ENCODE data around the gene DLX2.
A peak's percentile ranks its signal among the peaks of the same experiment; 100 is the strongest.

DLX2 gene

GRCh38 chr2:172107690-172108586, 5.2 kb upstream of the DLX2 start:
- DNase-seq (peak; percentile 7), ATAC-seq (no peak)

- ATAC-seq (peak; percentile 34), DNase-seq (peak; percentile 55)
Measured at GRCh38 chr2:172106108-172106961, 3.6 kb upstream of the DLX2 start.

GRCh38 chr2:172105471-172106107, 2.9 kb upstream of the DLX2 start:
- ATAC-seq (no peak), DNase-seq (no peak)

GRCh38 chr2:172103471-172104272, 972 bp upstream of the DLX2 start:
- ATAC-seq (no peak), DNase-seq (peak; percentile 87)

- ATAC-seq (peak; percentile 5), DNase-seq (no peak)
Measured at GRCh38 chr2:172101821-172102390, 794 bp downstream of the DLX2 start.

GRCh38 chr2:172100935-172101820, 1.5 kb downstream of the DLX2 start:
- ATAC-seq (no peak), DNase-seq (no peak)

- no peak for ATAC-seq
Measured at GRCh38 chr2:172100080-172100934, 2.4 kb downstream of the DLX2 start.

GRCh38 chr2:172099472-172100079, 3.1 kb downstream of the DLX2 start:
- DNase-seq (no peak), ATAC-seq (no peak)

More at GRCh38 chr2:172100080-172100934, 2.4 kb downstream of the DLX2 start:
- no peak for DNase-seq

- peak; percentile 14 for ATAC-seq
- peak; percentile 67 for DNase-seq
Measured at GRCh38 chr2:172098650-172099471, 3.8 kb downstream of the DLX2 start.

GRCh38 chr2:172098287-172098649, 4.4 kb downstream of the DLX2 start:
- no peak for DNase-seq
- ATAC-seq, result no peak

- DNase-seq (no peak), ATAC-seq (no peak)
Measured at GRCh38 chr2:172097557-172098131, 5.1 kb downstream of the DLX2 start.

GRCh38 chr2:172096626-172097547, 5.8 kb downstream of the DLX2 start:
- DNase-seq (no peak), ATAC-seq (no peak)

- DNase-seq, result no peak
- ATAC-seq, result no peak
Measured at GRCh38 chr2:172095905-172096625, 6.6 kb downstream of the DLX2 start.

- peak; percentile 31 for ATAC-seq
- DNase-seq, result peak; percentile 64
Measured at GRCh38 chr2:172095146-172095904, 7.4 kb downstream of the DLX2 start.

All from stimulated activated naive CD8-positive, alpha-beta T cell treated with anti-CD3 and anti-CD28 coated beads, Interleukin-15, Interleukin-2, amounts not matched to agents 100 U/mL and 50 U/mL, for 24 hours (primary cell).